ENCODE data around the gene TTC7B. TPM values are rescaled to one million over a fixed set of nuclear protein-coding genes. Genes with fewer than 3 reads are reported as not detected.

TTC7B gene
- total and polyA plus RNA-seq, 2 donors (not counting 1 experiment from before 2014, with no cell fraction given): 18.8 to 37.5 TPM

- Histone ChIP-seq H3K36me3 (ENCODE audit: control insufficient read depth, insufficient read depth, low read length) (no peaks in the 10 kb centered on the region), H3K9me3 (ENCODE audit: control insufficient read depth, insufficient read depth, low read depth, low read length) (no peaks in the 10 kb centered on the region), H2AFZ (ENCODE audit: low read length) (no peak overlapping the region), H3K27me3 (ENCODE audit: control insufficient read depth, insufficient read depth, low read length) (no peaks in the 10 kb centered on the region), H4K20me1 (ENCODE audit: control insufficient read depth, extremely low read depth, insufficient read depth, low read length) (no peaks in the 10 kb centered on the region), H3K9ac (ENCODE audit: insufficient read depth, low read length) (no peak overlapping the region), H3K27ac (ENCODE audit: insufficient read depth, low read length) (no peak overlapping the region), H3K4me1 (ENCODE audit: control insufficient read depth, extremely low read depth, insufficient read depth, low read length) (no peaks in the 10 kb centered on the region), H3K4me3 (replicated peaks in 1 of 4; ENCODE audit: control extremely low read depth in 1 of 4, insufficient read depth in 1 of 4, low read depth in 3 of 4, low read length in 4 of 4) (no peak overlapping the region), H3K4me2 (ENCODE audit: extremely low read depth, insufficient read depth, low read length) (no peak overlapping the region), H3K79me2 (ENCODE audit: control insufficient read depth, insufficient read depth, low read length) (no peaks in the 10 kb centered on the region)
- DNase-seq (ENCODE audit: low read depth in 2 of 2): no peak
- no peak for TF ChIP-seq CTCF (conservative IDR thresholded peaks at IDR 0.05 in 1 of 2, IDR thresholded peaks at IDR 0.05 in 1 of 2; ENCODE audit: low read depth in 1 of 2, low read length in 2 of 2)
- no peak for TF ChIP-seq EZH2 (IDR thresholded peaks at IDR 0.05; ENCODE audit: low read length, missing control alignments)
Measured at GRCh38 chr14:90510159-90510558, 306.1 kb downstream of the TTC7B start.

- DNase-seq (ENCODE audit: low read depth in 2 of 2): no peak
- H2AFZ ChIP-seq (ENCODE audit: low read length): no peak overlapping the region
Measured at GRCh38 chr14:90509403-90509802, 306.8 kb downstream of the TTC7B start.

GRCh38 chr14:90508536-90509254 is 307.5 kb downstream of the TTC7B start:
- H3K27ac ChIP-seq (ENCODE audit: insufficient read depth, low read length): no peak overlapping the region

More at GRCh38 chr14:90509403-90509802, 306.8 kb downstream of the TTC7B start:
- Histone ChIP-seq H3K27ac (ENCODE audit: insufficient read depth, low read length) (no peak overlapping the region), H3K4me3 (replicated peaks in 1 of 4; ENCODE audit: control extremely low read depth in 1 of 4, insufficient read depth in 1 of 4, low read depth in 3 of 4, low read length in 4 of 4) (no peak overlapping the region), H3K9me3 (ENCODE audit: control insufficient read depth, insufficient read depth, low read depth, low read length) (no peaks in the 10 kb centered on the region), H3K4me2 (ENCODE audit: extremely low read depth, insufficient read depth, low read length) (no peak overlapping the region), H3K27me3 (ENCODE audit: control insufficient read depth, insufficient read depth, low read length) (no peaks in the 10 kb centered on the region), H4K20me1 (ENCODE audit: control insufficient read depth, extremely low read depth, insufficient read depth, low read length) (no peaks in the 10 kb centered on the region), H3K9ac (ENCODE audit: insufficient read depth, low read length) (no peak overlapping the region), H3K4me1 (ENCODE audit: control insufficient read depth, extremely low read depth, insufficient read depth, low read length) (no peaks in the 10 kb centered on the region), H3K79me2 (ENCODE audit: control insufficient read depth, insufficient read depth, low read length) (no peaks in the 10 kb centered on the region), H3K36me3 (ENCODE audit: control insufficient read depth, insufficient read depth, low read length) (no peaks in the 10 kb centered on the region)
- no peak for TF ChIP-seq CTCF (conservative IDR thresholded peaks at IDR 0.05 in 1 of 2, IDR thresholded peaks at IDR 0.05 in 1 of 2; ENCODE audit: low read depth in 1 of 2, low read length in 2 of 2)
- TF ChIP-seq EZH2 (IDR thresholded peaks at IDR 0.05; ENCODE audit: low read length, missing control alignments): no peak

More at GRCh38 chr14:90508536-90509254, 307.5 kb downstream of the TTC7B start:
- Histone ChIP-seq H3K79me2 (ENCODE audit: control insufficient read depth, insufficient read depth, low read length) (no peaks in the 10 kb centered on the region), H3K9me3 (ENCODE audit: control insufficient read depth, insufficient read depth, low read depth, low read length) (no peaks in the 10 kb centered on the region), H3K4me2 (ENCODE audit: extremely low read depth, insufficient read depth, low read length) (no peak overlapping the region), H3K4me1 (ENCODE audit: control insufficient read depth, extremely low read depth, insufficient read depth, low read length) (no peaks in the 10 kb centered on the region), H3K4me3 (replicated peaks in 1 of 4; ENCODE audit: control extremely low read depth in 1 of 4, insufficient read depth in 1 of 4, low read depth in 3 of 4, low read length in 4 of 4) (no peak overlapping the region), H3K27me3 (ENCODE audit: control insufficient read depth, insufficient read depth, low read length) (no peaks in the 10 kb centered on the region), H3K9ac (ENCODE audit: insufficient read depth, low read length) (no peak overlapping the region), H2AFZ (ENCODE audit: low read length) (no peak overlapping the region), H4K20me1 (ENCODE audit: control insufficient read depth, extremely low read depth, insufficient read depth, low read length) (no peaks in the 10 kb centered on the region), H3K36me3 (ENCODE audit: control insufficient read depth, insufficient read depth, low read length) (no peaks in the 10 kb centered on the region)
- DNase-seq (ENCODE audit: low read depth in 2 of 2): no peak
- TF ChIP-seq CTCF (conservative IDR thresholded peaks at IDR 0.05 in 1 of 2, IDR thresholded peaks at IDR 0.05 in 1 of 2; ENCODE audit: low read depth in 1 of 2, low read length in 2 of 2) (no peak), EZH2 (IDR thresholded peaks at IDR 0.05; ENCODE audit: low read length, missing control alignments) (no peak)

Measured in fibroblast of lung (primary cell).